ENCODE results near the gene SERTAD3. TPM values are rescaled to one million over a fixed set of nuclear protein-coding genes. Genes with fewer than 3 reads are reported as not detected.

The SERTAD3 gene
- total and polyA plus RNA-seq, 10 of the 15 experiments (the other 5 are each of a cell fraction or from before 2014, with no cell fraction given), result 4.2 to 22.4 (median 13.7) TPM

DNA sequence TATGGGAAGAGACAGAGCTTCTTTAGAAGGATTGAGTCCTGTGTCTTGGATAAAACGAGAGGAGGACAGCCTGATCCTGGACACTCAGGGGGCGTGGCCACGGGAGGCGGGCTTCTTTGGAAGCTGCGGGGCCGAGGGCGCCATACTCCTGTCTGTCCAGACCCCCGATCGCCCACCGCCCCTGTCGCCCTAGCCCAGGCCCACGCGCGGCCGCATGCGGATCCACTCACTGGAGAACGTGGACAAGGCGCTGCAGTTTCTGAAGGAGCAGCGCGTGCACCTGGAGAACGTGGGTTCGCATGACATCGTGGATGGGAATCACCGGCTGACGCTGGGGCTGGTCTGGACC is 45.7 kb upstream of the SERTAD3 start (continued):
- no peak for TF ChIP-seq STAT1 (conservative IDR thresholded peaks at IDR 0.05)
- no peak for TF ChIP-seq SIN3A (IDR thresholded peaks at IDR 0.05; ENCODE audit: low read depth, low read length)
- no peak for TF ChIP-seq HDAC6 (IDR thresholded peaks at IDR 0.05; ENCODE audit: unreplicated experiment)
- no peak for TF ChIP-seq TAF1 (IDR thresholded peaks at IDR 0.05; ENCODE audit: borderline replicate concordance, low read depth, low read length)

- Histone ChIP-seq H3K36me3 (ENCODE audit: control insufficient read depth in 2 of 2, insufficient read depth in 2 of 2, low read length in 1 of 2) (no peaks in the 10 kb centered on the region), H3K9ac (ENCODE audit: control insufficient read depth, insufficient read depth, low read length) (no peak overlapping the region), H3K27ac (ENCODE audit: control insufficient read depth, insufficient read depth) (no peak overlapping the region), H3K79me2 (ENCODE audit: control insufficient read depth, insufficient read depth, low read length) (no peaks in the 10 kb centered on the region), H4K20me1 (ENCODE audit: control insufficient read depth, insufficient read depth) (no peaks in the 10 kb centered on the region), H3K9me3 (replicated peaks; ENCODE audit: control insufficient read depth, insufficient read depth, low read length) (no peaks in the 10 kb centered on the region), H3K4me3 (no peak overlapping the region), H3K27me3 (replicated peaks in 1 of 2; ENCODE audit: control insufficient read depth in 2 of 2, insufficient read depth in 2 of 2, low read length in 1 of 2) (no peaks in the 10 kb centered on the region), H3K4me1 (ENCODE audit: control insufficient read depth, insufficient read depth, low read length) (no peaks in the 10 kb centered on the region), H3K4me2 (ENCODE audit: control insufficient read depth, insufficient read depth) (no peak overlapping the region), H2AFZ (ENCODE audit: control insufficient read depth, low read depth, low read length) (no peak overlapping the region)
- POLR2A ChIA-PET, result no interaction called here
- no peak for DNase-seq (ENCODE audit: low read depth, low spot score)
- no peak for ATAC-seq
- RAD21 ChIA-PET (ENCODE audit: unreplicated experiment), result no interaction called here
- CTCF ChIA-PET, result interaction anchor here (1.0 kb wide), 1 partner anchor 10 kb away, joined by 3 read pairs; no protein-coding TSS in a partner anchor
- SMC1A ChIA-PET (ENCODE audit: uncharacterized antibody, unreplicated experiment), result no interaction called here
- BruUV-seq (replicated peaks), result no TSS peak
- no peak for FAIRE-seq
- WGBS (ENCODE audit: insufficient coverage, insufficient replicate concordance, low lambda C conversion rate, missing lambda C conversion rate), result 30% methylated on average over 3 of the region's 3 CpGs
- intact Hi-C loops (cut with micrococcal nuclease; ENCODE audit: unreplicated experiment), result no loop called here
- no peak for TF ChIP-seq HDAC6 (IDR thresholded peaks at IDR 0.05; ENCODE audit: unreplicated experiment)
- no peak for TF ChIP-seq RELA (IDR thresholded peaks at IDR 0.05; ENCODE audit: borderline replicate concordance, partially characterized antibody)
- TF ChIP-seq RB1 (IDR thresholded peaks at IDR 0.05; ENCODE audit: borderline replicate concordance), result no peak
- TF ChIP-seq POU2F2 (IDR thresholded peaks at IDR 0.05; ENCODE audit: borderline replicate concordance, low read depth, low read length), result no peak
- no peak for TF ChIP-seq BHLHE40 (IDR thresholded peaks at IDR 0.05; ENCODE audit: borderline replicate concordance in 1 of 2, low read depth in 2 of 2, low read length in 1 of 2)
- TF ChIP-seq USF2 (IDR thresholded peaks at IDR 0.05; ENCODE audit: borderline replicate concordance, low read depth, low read length), result no peak
- TF ChIP-seq NR2F1 (conservative IDR thresholded peaks at IDR 0.05), result no peak
- no peak for TF ChIP-seq CREB1 (IDR thresholded peaks at IDR 0.05; ENCODE audit: low read depth)
- no peak for TF ChIP-seq TAF1 (IDR thresholded peaks at IDR 0.05; ENCODE audit: borderline replicate concordance, low read depth, low read length)
- no peak for TF ChIP-seq TBL1XR1 (IDR thresholded peaks at IDR 0.05; ENCODE audit: low read depth, low read length)
- TF ChIP-seq MXI1 (IDR thresholded peaks at IDR 0.05; ENCODE audit: low read depth, low read length), result no peak
- no peak for TF ChIP-seq TARDBP (IDR thresholded peaks at IDR 0.05; ENCODE audit: borderline replicate concordance)
- TF ChIP-seq, protein P1, sequence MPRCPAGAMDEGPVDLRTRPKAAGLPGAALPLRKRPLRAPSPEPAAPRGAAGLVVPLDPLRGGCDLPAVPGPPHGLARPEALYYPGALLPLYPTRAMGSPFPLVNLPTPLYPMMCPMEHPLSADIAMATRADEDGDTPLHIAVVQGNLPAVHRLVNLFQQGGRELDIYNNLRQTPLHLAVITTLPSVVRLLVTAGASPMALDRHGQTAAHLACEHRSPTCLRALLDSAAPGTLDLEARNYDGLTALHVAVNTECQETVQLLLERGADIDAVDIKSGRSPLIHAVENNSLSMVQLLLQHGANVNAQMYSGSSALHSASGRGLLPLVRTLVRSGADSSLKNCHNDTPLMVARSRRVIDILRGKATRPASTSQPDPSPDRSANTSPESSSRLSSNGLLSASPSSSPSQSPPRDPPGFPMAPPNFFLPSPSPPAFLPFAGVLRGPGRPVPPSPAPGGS (IDR thresholded peaks at IDR 0.05; ENCODE audit: borderline replicate concordance, insufficient read depth, low read depth, low read length, poor library complexity, severe bottlenecking), result no peak
- no peak for TF ChIP-seq CHD2 (IDR thresholded peaks at IDR 0.05; ENCODE audit: borderline replicate concordance, low read depth, low read length)
- no peak for TF ChIP-seq STAT3 (IDR thresholded peaks at IDR 0.05; ENCODE audit: low read depth, low read length)
- TF ChIP-seq STAT1 (conservative IDR thresholded peaks at IDR 0.05), result no peak
- no peak for TF ChIP-seq MEF2B (IDR thresholded peaks at IDR 0.05; ENCODE audit: partially characterized antibody, poor library complexity, severe bottlenecking)
- no peak for TF ChIP-seq RCOR1 (conservative IDR thresholded peaks at IDR 0.05; ENCODE audit: low read depth, low read length)
- in situ Hi-C loops (cut with MboI), result no loop called here
Measured at GRCh38 chr19:40486017-40486416, 41.9 kb upstream of the SERTAD3 start.

Data from GM12878 (cell line).